GM19455 (cell line): ENCODE measurements around the gene IGFL2.
"Not testable (repeated sequence)": the region's sequence is repeated elsewhere in the genome, so short reads cannot be mapped to it uniquely, and the experiment has no call there.

Experiments used
- ATAC-seq: cut with Tn5 transposase; IDR thresholded peaks from one replicate; pipeline ENCODE4 v1.9.1; 2021; ENCODE audit not compliant: unreplicated experiment

Gene IGFL2

GRCh38 chr19:46186717-46187101 lies 38.7 kb downstream of the IGFL2 start:
- no peak for ATAC-seq

GRCh38 chr19:46189971-46190888 lies 42.2 kb downstream of the IGFL2 start:
- no peak for ATAC-seq

GRCh38 chr19:46191356-46191755 lies 43.3 kb downstream of the IGFL2 start:
- no peak for ATAC-seq

GRCh38 chr19:46191972-46192371 lies 43.9 kb downstream of the IGFL2 start:
- ATAC-seq = no peak

GRCh38 chr19:46192626-46192991 lies 44.6 kb downstream of the IGFL2 start:
- not testable (repeated sequence) for ATAC-seq

GRCh38 chr19:46192992-46193650 lies 45.1 kb downstream of the IGFL2 start:
- ATAC-seq = no peak

- ATAC-seq = no peak
Observed at GRCh38 chr19:46193678-46194077, 45.6 kb downstream of the IGFL2 start.

GRCh38 chr19:46195104-46195503 lies 47.1 kb downstream of the IGFL2 start:
- ATAC-seq = no peak

- ATAC-seq = not testable (repeated sequence)
Observed at GRCh38 chr19:46195919-46196318, 47.9 kb downstream of the IGFL2 start.

GRCh38 chr19:46196410-46197124 lies 48.5 kb downstream of the IGFL2 start:
- no peak for ATAC-seq

GRCh38 chr19:46197314-46198070 lies 49.5 kb downstream of the IGFL2 start:
- ATAC-seq = no peak

GRCh38 chr19:46198756-46199155 lies 50.7 kb downstream of the IGFL2 start:
- ATAC-seq = no peak

GRCh38 chr19:46201454-46202310 lies 53.6 kb downstream of the IGFL2 start:
- ATAC-seq = no peak

GRCh38 chr19:46202426-46202825 lies 54.4 kb downstream of the IGFL2 start:
- no peak for ATAC-seq

- ATAC-seq = no peak
Observed at GRCh38 chr19:46202872-46203860, 55.1 kb downstream of the IGFL2 start.

- no peak for ATAC-seq
Observed at GRCh38 chr19:46204008-46204407, 56.0 kb downstream of the IGFL2 start.

- no peak for ATAC-seq
Observed at GRCh38 chr19:46205183-46205984, 57.3 kb downstream of the IGFL2 start.

GRCh38 chr19:46206176-46206575 lies 58.1 kb downstream of the IGFL2 start:
- ATAC-seq = no peak
